Measurements from ENCODE around the gene PPP1R3E. TPM values are rescaled to one million over a fixed set of nuclear protein-coding genes. Genes with fewer than 3 reads are reported as not detected.

Gene PPP1R3E
- total and polyA plus RNA-seq, 2 of the 13 experiments (the other 11 are each of a cell fraction or from before 2014, with no cell fraction given) = 16.5 to 26.5 TPM

DNA sequence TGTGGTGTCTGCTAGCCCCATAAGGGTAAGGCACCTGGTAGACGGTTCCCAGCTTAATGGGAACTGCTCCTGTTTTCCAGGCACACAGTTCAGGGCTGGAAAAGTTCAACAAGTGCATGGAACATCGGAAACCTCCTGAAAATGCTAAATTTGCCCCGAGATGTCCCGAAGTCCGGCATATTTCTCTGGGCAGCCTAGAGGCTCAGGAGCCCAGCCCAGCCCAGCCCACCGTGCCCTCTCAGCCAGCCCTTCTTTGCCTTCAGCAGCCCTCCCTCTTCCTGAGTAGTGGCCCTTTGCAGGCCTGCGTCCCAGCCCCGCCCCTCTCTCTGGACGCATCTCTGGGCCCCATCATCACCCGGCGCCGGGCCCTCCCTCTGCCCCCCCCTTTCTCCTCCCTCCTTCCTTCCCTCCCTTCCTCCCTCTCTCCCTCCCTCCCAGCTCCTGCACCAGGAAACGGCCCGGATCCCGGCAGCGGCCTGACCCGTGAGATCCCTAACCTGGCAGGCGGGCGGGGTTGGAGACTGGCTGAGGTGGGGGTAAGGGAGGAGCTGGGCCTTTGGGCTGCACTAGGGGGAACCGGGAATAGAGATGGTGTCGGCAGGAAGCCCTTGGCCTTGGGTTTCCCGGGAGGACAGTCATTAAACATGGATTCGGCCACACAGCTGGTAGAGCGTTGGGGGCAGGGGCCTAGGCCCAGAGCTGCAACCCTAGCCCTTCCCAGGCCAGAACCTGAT lies 3.9 kb upstream of the PPP1R3E start, which contains the start of gene BCL2L2 (continued):
- TF ChIP-seq, protein P1, sequence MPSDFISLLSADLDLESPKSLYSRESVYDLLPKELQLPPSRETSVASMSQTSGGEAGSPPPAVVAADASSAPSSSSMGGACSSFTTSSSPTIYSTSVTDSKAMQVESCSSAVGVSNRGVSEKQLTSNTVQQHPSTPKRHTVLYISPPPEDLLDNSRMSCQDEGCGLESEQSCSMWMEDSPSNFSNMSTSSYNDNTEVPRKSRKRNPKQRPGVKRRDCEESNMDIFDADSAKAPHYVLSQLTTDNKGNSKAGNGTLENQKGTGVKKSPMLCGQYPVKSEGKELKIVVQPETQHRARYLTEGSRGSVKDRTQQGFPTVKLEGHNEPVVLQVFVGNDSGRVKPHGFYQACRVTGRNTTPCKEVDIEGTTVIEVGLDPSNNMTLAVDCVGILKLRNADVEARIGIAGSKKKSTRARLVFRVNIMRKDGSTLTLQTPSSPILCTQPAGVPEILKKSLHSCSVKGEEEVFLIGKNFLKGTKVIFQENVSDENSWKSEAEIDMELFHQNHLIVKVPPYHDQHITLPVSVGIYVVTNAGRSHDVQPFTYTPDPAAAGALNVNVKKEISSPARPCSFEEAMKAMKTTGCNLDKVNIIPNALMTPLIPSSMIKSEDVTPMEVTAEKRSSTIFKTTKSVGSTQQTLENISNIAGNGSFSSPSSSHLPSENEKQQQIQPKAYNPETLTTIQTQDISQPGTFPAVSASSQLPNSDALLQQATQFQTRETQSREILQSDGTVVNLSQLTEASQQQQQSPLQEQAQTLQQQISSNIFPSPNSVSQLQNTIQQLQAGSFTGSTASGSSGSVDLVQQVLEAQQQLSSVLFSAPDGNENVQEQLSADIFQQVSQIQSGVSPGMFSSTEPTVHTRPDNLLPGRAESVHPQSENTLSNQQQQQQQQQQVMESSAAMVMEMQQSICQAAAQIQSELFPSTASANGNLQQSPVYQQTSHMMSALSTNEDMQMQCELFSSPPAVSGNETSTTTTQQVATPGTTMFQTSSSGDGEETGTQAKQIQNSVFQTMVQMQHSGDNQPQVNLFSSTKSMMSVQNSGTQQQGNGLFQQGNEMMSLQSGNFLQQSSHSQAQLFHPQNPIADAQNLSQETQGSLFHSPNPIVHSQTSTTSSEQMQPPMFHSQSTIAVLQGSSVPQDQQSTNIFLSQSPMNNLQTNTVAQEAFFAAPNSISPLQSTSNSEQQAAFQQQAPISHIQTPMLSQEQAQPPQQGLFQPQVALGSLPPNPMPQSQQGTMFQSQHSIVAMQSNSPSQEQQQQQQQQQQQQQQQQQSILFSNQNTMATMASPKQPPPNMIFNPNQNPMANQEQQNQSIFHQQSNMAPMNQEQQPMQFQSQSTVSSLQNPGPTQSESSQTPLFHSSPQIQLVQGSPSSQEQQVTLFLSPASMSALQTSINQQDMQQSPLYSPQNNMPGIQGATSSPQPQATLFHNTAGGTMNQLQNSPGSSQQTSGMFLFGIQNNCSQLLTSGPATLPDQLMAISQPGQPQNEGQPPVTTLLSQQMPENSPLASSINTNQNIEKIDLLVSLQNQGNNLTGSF (CRISPR knock-in tag; IDR thresholded peaks at IDR 0.05) = peak; percentile 81
- peak; percentile 24; the same call in 1 of the 2 replicates for TF ChIP-seq HHEX (CRISPR knock-in tag; IDR thresholded peaks at IDR 0.05)
- TF ChIP-seq, protein P2, sequence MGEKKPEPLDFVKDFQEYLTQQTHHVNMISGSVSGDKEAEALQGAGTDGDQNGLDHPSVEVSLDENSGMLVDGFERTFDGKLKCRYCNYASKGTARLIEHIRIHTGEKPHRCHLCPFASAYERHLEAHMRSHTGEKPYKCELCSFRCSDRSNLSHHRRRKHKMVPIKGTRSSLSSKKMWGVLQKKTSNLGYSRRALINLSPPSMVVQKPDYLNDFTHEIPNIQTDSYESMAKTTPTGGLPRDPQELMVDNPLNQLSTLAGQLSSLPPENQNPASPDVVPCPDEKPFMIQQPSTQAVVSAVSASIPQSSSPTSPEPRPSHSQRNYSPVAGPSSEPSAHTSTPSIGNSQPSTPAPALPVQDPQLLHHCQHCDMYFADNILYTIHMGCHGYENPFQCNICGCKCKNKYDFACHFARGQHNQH (CRISPR knock-in tag; IDR thresholded peaks at IDR 0.05) = peak; percentile 89
- 0 out of 2 replicates have a peak, but pooled peaks have one; percentile 92 for TF ChIP-seq KIAA2018 (CRISPR knock-in tag; IDR thresholded peaks at IDR 0.05; ENCODE audit: borderline replicate concordance)
